ENCODE measurements around the gene KCNE4.
A peak's percentile ranks its signal among the peaks of the same experiment; 100 is the strongest.

Gene KCNE4, protein sequence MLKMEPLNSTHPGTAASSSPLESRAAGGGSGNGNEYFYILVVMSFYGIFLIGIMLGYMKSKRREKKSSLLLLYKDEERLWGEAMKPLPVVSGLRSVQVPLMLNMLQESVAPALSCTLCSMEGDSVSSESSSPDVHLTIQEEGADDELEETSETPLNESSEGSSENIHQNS

DNA sequence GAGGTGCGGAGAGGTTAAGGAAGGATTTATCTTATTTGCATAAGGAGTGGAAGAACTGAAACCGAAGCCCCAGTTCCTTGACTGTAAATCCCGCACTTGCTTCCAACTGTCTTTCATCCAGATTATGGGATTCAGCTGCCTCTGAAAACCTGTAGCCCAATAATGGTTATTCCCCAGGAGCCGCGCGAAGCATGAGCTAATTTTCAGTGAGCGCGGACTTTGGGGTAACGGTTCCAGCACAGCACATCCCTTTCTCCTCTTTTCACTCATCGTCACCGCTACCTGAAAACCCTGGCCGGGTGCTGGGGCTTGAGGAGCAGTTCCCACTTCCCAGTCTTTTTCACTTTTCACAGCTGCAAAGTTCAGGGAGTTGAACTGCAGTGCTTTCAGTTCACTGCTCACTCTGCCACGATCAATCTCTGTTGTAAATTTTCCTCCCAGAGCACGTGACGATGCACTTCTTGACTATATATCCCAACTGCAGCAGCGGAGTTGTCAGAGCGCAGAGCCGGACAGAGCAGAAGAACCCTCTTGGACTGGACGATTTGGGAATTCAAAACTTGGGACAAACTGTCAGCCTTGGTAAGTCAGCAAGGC, at the start of gene KCNE4:
TSS of gene KCNE4 (plus strand) at position 498 of the 597 bp plus-strand sequence. CDS start 641 bp downstream, outside the sequence.
- DNase-seq = no peak

DNA sequence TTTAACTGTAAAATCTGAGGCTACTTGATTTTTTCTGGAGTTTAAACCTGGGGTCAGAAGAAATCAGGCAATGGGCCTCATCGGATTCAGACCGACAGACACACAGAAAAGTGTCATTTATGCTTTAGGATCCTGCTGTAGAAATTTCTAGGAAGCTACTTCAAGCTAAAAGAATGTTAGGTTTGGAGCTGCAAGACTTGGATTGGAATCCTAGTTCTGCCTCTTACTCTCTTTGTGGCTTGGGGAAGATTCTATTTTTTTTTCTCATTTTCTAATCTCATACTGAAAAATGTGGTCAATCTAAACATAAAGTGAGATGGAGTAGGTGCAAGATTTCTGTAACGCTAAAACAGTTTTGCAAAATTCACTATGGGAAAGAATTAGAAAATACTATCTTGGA, 48.8 kb upstream of the KCNE4 start:
- DNase-seq = no peak

DNA sequence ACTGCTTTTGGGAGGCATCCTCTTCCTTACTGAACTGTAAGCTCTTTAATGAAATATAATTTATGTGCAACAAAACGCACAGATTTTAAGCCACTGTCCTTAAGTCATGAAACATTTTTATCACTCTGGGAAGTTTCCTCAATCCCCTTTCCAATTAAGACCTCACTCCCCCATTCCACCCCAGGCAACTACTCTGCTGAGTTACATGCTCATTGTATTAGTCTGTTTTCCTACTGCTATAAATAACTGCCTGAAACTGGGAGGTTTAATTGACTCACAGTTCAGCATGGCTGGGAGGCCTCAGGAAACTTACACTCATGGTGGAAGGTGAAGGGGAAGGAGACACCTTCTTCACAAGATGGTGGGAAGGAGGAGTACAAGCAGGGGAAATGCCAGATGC, 46.5 kb upstream of the KCNE4 start:
- no peak for DNase-seq

GRCh38 chr2:223007531-223007930, 44.5 kb upstream of the KCNE4 start:
- no peak for DNase-seq

DNA sequence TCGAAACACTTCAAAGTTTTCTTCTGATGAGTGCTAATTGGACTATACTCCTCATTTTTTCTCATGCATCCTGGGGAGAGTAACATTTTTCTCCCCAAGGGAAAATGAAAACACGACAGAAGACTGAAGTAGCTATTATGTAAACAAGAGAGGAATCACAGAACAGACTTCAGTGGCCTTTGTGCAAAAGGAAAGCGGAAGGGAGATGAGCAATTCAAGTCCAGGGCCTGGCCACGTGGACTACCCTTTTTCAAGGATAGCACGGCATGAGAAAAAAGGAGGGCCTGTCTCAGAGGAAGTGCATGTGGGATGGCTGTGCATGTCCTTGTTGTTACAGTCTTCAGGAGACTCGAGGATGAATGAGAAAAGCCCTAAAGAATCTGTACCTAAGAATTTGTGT, 43.8 kb upstream of the KCNE4 start:
- no peak for DNase-seq

GRCh38 chr2:223008956-223009355, 43.0 kb upstream of the KCNE4 start:
- no peak for DNase-seq

- no peak for DNase-seq
Measured at GRCh38 chr2:223010641-223011040, 41.3 kb upstream of the KCNE4 start.

GRCh38 chr2:223012291-223012690, 39.7 kb upstream of the KCNE4 start:
- no peak for DNase-seq

- DNase-seq = no peak
Measured at GRCh38 chr2:223019390-223019930, 32.5 kb upstream of the KCNE4 start.

DNA sequence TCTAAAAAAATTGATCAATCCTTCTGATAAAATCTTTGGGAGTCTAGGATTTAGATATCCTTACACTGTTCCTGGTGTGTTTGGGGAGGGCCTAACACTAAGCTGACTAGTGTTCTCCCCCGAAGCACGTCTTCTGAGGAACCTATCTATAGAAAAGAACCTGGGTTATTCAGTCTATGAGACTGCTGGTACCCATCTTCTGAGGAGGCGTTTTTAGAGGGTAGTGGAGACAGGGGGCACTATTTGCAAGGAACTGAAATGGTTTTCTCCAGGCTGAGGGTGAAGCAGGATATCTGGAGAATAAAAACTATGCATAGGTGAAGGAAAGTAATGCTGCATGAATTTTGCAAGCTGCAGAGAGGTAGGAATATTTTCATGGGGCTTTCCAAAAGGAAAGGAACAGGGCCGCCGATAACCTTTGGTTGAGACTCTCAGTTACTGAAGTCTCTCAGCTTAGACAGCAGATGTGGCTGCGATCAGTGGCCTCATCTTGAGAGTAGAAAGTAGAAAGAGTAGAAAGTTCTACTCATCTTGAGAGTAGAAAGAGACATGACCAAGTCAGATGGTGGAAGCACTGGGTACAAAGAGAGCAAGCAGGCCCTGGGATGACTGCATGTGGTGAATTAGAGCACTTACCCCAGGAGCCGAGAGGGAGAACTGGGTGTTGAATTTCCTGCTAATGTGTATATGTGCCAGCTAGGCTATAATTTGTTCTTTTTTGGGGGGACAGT, 31.8 kb upstream of the KCNE4 start:
- no peak for DNase-seq

- DNase-seq = no peak
Measured at GRCh38 chr2:223020971-223021675, 30.9 kb upstream of the KCNE4 start.

- DNase-seq = peak; percentile 23
Measured at GRCh38 chr2:223026357-223027110, 25.5 kb upstream of the KCNE4 start.

GRCh38 chr2:223027442-223027841, 24.5 kb upstream of the KCNE4 start:
- DNase-seq = no peak

- no peak for DNase-seq
Measured at GRCh38 chr2:223029287-223029686, 22.7 kb upstream of the KCNE4 start.

- no peak for DNase-seq
Measured at GRCh38 chr2:223032187-223033142, 19.5 kb upstream of the KCNE4 start.

DNA sequence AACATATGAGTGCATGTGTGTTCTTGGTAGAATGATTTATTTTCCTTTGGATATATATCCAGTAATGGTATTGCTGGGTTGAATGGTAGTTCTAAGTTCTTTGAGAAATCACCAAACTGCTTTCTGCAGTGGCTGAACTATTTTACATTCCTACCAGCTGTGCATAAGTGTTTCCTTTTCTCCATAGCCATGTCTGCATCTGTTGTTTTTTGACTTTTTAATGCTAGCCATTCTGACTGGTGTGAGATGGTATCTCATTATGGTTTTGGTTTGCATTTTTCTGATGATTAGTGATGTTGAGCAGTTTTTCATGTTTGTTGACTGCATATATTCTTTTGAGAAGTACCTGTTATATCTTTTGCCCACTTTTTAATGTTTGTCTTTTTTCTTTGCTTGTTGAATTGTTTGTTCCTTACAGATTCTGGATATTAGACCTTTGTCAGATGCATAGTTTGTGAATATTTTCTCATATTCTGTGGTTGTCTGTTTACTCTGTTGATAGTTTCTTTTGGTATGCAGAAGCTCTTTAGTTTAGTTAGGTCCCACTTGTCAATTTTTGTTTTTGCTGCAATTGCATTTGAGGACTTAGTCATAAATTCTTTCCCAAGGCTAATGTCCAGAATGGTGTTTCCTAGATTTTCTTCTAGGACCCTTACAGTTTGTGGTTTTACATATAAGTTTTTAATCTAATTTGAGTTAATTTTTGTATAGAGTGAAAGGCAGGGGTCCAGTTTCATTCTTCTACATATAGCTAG, 17.6 kb upstream of the KCNE4 start:
- DNase-seq = no peak

GRCh38 chr2:223036790-223037444, 15.1 kb upstream of the KCNE4 start:
- no peak for DNase-seq

DNA sequence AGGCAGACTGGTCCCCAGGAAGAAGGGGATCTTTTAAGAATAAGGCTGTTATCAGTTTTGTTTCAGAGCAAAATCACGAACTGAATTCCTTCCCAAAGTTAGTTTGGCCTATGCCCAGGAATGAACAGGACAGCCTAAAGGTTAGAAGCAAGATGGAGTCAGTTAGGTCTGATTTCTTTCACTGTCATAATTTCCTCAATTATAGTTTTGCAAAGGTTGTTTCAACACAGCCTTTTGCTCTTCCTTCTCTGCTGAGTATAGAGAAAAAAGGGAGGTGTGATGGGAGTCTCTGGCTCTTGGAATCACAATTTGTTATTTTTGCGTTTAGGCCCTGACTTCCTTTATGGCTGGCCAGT, 14.6 kb upstream of the KCNE4 start:
- DNase-seq = no peak

DNA sequence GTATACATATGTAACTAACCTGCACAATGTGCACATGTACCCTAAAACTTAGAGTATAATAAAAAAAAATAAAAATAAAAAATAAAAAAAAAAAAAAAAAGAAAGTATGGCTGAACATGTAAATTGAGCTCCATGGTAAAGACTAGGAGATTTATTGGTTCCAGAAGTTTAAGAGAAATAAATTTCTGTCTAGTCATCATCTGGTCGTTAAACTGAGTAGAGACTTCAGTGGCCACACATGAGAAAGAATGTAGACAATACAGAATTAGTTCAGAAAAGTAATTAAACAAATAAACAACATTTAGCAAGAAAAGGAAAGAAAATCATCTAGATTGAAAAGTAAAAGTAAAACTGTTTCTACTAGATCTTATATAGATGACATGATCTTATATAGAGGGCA, 12.4 kb upstream of the KCNE4 start:
- DNase-seq = no peak

- DNase-seq = no peak
Measured at GRCh38 chr2:223040527-223040926, 11.5 kb upstream of the KCNE4 start.
